Endodermal cell (in vitro differentiated cells): ENCODE data around the gene DYNC2LI1. TPM values are rescaled to one million over a fixed set of nuclear protein-coding genes. Genes with fewer than 3 reads are reported as not detected.

Experiments used
- DNase-seq: peaks from one replicate; pipeline ENCODE4 v3.0.0-alpha.2; 2017
- H3K27ac ChIP-seq: 2 replicates; pipeline ENCODE4 v1.5.1; 2013; ENCODE audit warnings: mild to moderate bottlenecking, low read depth, low read length, moderate library complexity
- H3K27me3 ChIP-seq: 2 replicates; pipeline ENCODE4 v1.6.1; 2013; ENCODE audit warnings: mild to moderate bottlenecking, low read length, moderate library complexity; ENCODE audit not compliant: insufficient read depth, control insufficient read depth, poor library complexity, severe bottlenecking
- H3K36me3 ChIP-seq: 2 replicates; pipeline ENCODE4 v1.7.0; 2013; ENCODE audit warnings: mild to moderate bottlenecking, low read length, moderate library complexity; ENCODE audit not compliant: control insufficient read depth, insufficient read depth
- H3K4me1 ChIP-seq: one replicate; pipeline ENCODE4 v1.7.0; 2013; ENCODE audit warnings: low read length; ENCODE audit not compliant: control insufficient read depth, insufficient read depth
- H3K4me3 ChIP-seq: 2 replicates; pipeline ENCODE4 v1.5.1; 2013; ENCODE audit warnings: mild to moderate bottlenecking, low read length, moderate library complexity
- H3K9ac ChIP-seq: 2 replicates; pipeline ENCODE4 v1.6.1; 2013; ENCODE audit warnings: mild to moderate bottlenecking, low read length, moderate library complexity; ENCODE audit not compliant: poor library complexity, severe bottlenecking; ENCODE audit errors: extremely low read depth
- H3K9me3 ChIP-seq: 2 replicates; pipeline ENCODE4 v1.6.1; 2013; ENCODE audit warnings: mild to moderate bottlenecking, low read length, moderate library complexity; ENCODE audit not compliant: control insufficient read depth
- H3K27ac Mint-ChIP-seq: 2 replicates; pipeline ENCODE4 v1.8.0; 2020; ENCODE audit warnings: mixed read lengths
- H3K27me3 Mint-ChIP-seq: 2 replicates; pipeline ENCODE4 v1.8.0; 2021; ENCODE audit warnings: mild to moderate bottlenecking, mixed read lengths; ENCODE audit not compliant: insufficient read depth
- H3K36me3 Mint-ChIP-seq: 2 replicates; pipeline ENCODE4 v1.8.0; 2020; ENCODE audit warnings: low read depth, mixed read lengths
- H3K4me1 Mint-ChIP-seq: 2 replicates; pipeline ENCODE4 v1.8.0; 2020; ENCODE audit warnings: mixed read lengths
- H3K4me3 Mint-ChIP-seq: 2 replicates; pipeline ENCODE4 v1.8.0; 2020; ENCODE audit warnings: mild to moderate bottlenecking, moderate library complexity, mixed read lengths
- H3K9me3 Mint-ChIP-seq: 2 replicates; pipeline ENCODE4 v1.8.0; 2020; ENCODE audit warnings: mild to moderate bottlenecking, mixed read lengths
- CTCF ChIP-seq: fragments of 200-600 bp; sonication (generic); conservative IDR thresholded peaks from 2 replicates; pipeline ENCODE4 v1.5.0; 2021; ENCODE audit warnings: antibody characterized with exemption, mild to moderate bottlenecking
- WGBS, 2 experiments: methylation state at CpG; one replicate each; pipeline versions ENCODE4 v1.1.5 to v1.1.7; 2013; ENCODE audit warnings: missing lambda C conversion rate in 2 of 2, mixed read lengths in 1 of 2; ENCODE audit not compliant: insufficient coverage in 1 of 2, insufficient read length in 1 of 2; 5-methylcytosine and 5-hydroxymethylcytosine counted together
- total RNA-seq, 2 donors: library from RNA; stranded (reverse); fragmentation: NEBNext Ultra II Directional in 1 of 2; extraction: Animal tissue kit (Norgen Biotek cat#: 25700) in 1 of 2; gene quantifications; 2 replicates in 1 of 2; 3 replicates in 1 of 2; pipeline ENCODE4 v1.2.1, GENCODE V29; 2021

DYNC2LI1 gene
- total RNA-seq, 2 donors from 2014 or later = 17.1 to 39.7 TPM

GRCh38 chr2:43831543-43832294 lies 57.9 kb downstream of the DYNC2LI1 start:
- no peak overlapping the region for H3K27ac ChIP-seq
- WGBS, 2 experiments = 28 to 60% methylated on average over 6 to 54 of the region's 54 CpGs
- H3K9me3 ChIP-seq = no peaks in the 10 kb centered on the region
- no peaks in the 10 kb centered on the region for H3K36me3 ChIP-seq
- no peak overlapping the region for H3K27ac Mint-ChIP-seq
- H3K36me3 Mint-ChIP-seq = no peaks in the 10 kb centered on the region
- H3K4me3 Mint-ChIP-seq = peak overlapping the region; percentile 44
- H3K4me1 ChIP-seq = no peaks in the 10 kb centered on the region
- H3K4me1 Mint-ChIP-seq = no peaks in the 10 kb centered on the region
- H3K9ac ChIP-seq = no peak overlapping the region
- TF ChIP-seq CTCF = no peak
- peaks cover 31% of the 10 kb centered on the region for H3K27me3 ChIP-seq
- H3K4me3 ChIP-seq = peak overlapping the region; percentile 64
- no peak for DNase-seq
- peaks cover 7% of the 10 kb centered on the region for H3K27me3 Mint-ChIP-seq
- H3K9me3 Mint-ChIP-seq = no peaks in the 10 kb centered on the region

GRCh38 chr2:43832457-43832856 lies 58.6 kb downstream of the DYNC2LI1 start:
- H3K9ac ChIP-seq = no peak overlapping the region
- H3K9me3 ChIP-seq = no peaks in the 10 kb centered on the region
- Mint-ChIP-seq H3K4me3 (peak overlapping the region; percentile 44), H3K9me3 (no peaks in the 10 kb centered on the region), H3K27me3 (peaks cover 7% of the 10 kb centered on the region), H3K27ac (no peak overlapping the region), H3K4me1 (no peaks in the 10 kb centered on the region), H3K36me3 (no peaks in the 10 kb centered on the region)
- no peak overlapping the region for H3K27ac ChIP-seq
- no peaks in the 10 kb centered on the region for H3K4me1 ChIP-seq
- peak overlapping the region; percentile 62 for H3K4me3 ChIP-seq
- WGBS, 2 experiments = 71 to 76% methylated on average over 3 of the region's 3 CpGs
- DNase-seq = no peak
- H3K27me3 ChIP-seq = peaks cover 31% of the 10 kb centered on the region
- no peak for TF ChIP-seq CTCF
- H3K36me3 ChIP-seq = no peaks in the 10 kb centered on the region

GRCh38 chr2:43837033-43837432 lies 63.2 kb downstream of the DYNC2LI1 start:
- no peaks in the 10 kb centered on the region for H3K36me3 Mint-ChIP-seq
- H3K9me3 Mint-ChIP-seq = no peaks in the 10 kb centered on the region
- TF ChIP-seq CTCF = no peak

More at GRCh38 chr2:43837033-43837432, 63.2 kb downstream of the DYNC2LI1 start:
- no peak overlapping the region for H3K27ac ChIP-seq
- H3K4me3 Mint-ChIP-seq = no peak overlapping the region
- H3K4me1 ChIP-seq = no peaks in the 10 kb centered on the region
- H3K36me3 ChIP-seq = no peaks in the 10 kb centered on the region
- H3K4me3 ChIP-seq = no peak overlapping the region
- DNase-seq = no peak
- no peak overlapping the region for H3K9ac ChIP-seq
- no peaks in the 10 kb centered on the region for H3K9me3 ChIP-seq
- H3K27me3 Mint-ChIP-seq = peaks cover 2% of the 10 kb centered on the region
- no peak overlapping the region for H3K27ac Mint-ChIP-seq
- no peaks in the 10 kb centered on the region for H3K4me1 Mint-ChIP-seq
- WGBS, 2 experiments = 80 to 85% methylated on average over 1 to 4 of the region's 4 CpGs
- peaks cover 6% of the 10 kb centered on the region for H3K27me3 ChIP-seq
